Measurements from ENCODE around the gene UBAC2. TPM values are rescaled to one million over a fixed set of nuclear protein-coding genes. Genes with fewer than 3 reads are reported as not detected.

Gene UBAC2
- total and polyA plus RNA-seq, 2 donors (not counting 1 experiment from before 2014, with no cell fraction given) = 32.4 to 87.4 TPM

GRCh38 chr13:99370481-99371275, 170.0 kb downstream of the UBAC2 start:
- Histone ChIP-seq H3K4me2 (ENCODE audit: extremely low read depth, insufficient read depth, low read length) (no peak overlapping the region), H3K36me3 (ENCODE audit: control insufficient read depth, insufficient read depth, low read length) (peaks cover 4% of the 10 kb centered on the region), H3K27ac (ENCODE audit: insufficient read depth, low read length) (no peak overlapping the region), H3K9me3 (ENCODE audit: control insufficient read depth, insufficient read depth, low read depth, low read length) (no peaks in the 10 kb centered on the region), H3K4me1 (ENCODE audit: control insufficient read depth, extremely low read depth, insufficient read depth, low read length) (no peaks in the 10 kb centered on the region), H3K9ac (ENCODE audit: insufficient read depth, low read length) (no peak overlapping the region), H4K20me1 (ENCODE audit: control insufficient read depth, extremely low read depth, insufficient read depth, low read length) (no peaks in the 10 kb centered on the region), H3K79me2 (ENCODE audit: control insufficient read depth, insufficient read depth, low read length) (no peaks in the 10 kb centered on the region), H2AFZ (ENCODE audit: low read length) (no peak overlapping the region), H3K27me3 (ENCODE audit: control insufficient read depth, insufficient read depth, low read length) (no peaks in the 10 kb centered on the region), H3K4me3 (replicated peaks in 1 of 4; ENCODE audit: control extremely low read depth in 1 of 4, insufficient read depth in 1 of 4, low read depth in 3 of 4, low read length in 4 of 4) (no peak overlapping the region)
- no peak for DNase-seq (ENCODE audit: low read depth in 2 of 2)
- no peak for TF ChIP-seq EZH2 (IDR thresholded peaks at IDR 0.05; ENCODE audit: low read length, missing control alignments)
- TF ChIP-seq, protein P1, sequence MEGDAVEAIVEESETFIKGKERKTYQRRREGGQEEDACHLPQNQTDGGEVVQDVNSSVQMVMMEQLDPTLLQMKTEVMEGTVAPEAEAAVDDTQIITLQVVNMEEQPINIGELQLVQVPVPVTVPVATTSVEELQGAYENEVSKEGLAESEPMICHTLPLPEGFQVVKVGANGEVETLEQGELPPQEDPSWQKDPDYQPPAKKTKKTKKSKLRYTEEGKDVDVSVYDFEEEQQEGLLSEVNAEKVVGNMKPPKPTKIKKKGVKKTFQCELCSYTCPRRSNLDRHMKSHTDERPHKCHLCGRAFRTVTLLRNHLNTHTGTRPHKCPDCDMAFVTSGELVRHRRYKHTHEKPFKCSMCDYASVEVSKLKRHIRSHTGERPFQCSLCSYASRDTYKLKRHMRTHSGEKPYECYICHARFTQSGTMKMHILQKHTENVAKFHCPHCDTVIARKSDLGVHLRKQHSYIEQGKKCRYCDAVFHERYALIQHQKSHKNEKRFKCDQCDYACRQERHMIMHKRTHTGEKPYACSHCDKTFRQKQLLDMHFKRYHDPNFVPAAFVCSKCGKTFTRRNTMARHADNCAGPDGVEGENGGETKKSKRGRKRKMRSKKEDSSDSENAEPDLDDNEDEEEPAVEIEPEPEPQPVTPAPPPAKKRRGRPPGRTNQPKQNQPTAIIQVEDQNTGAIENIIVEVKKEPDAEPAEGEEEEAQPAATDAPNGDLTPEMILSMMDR (conservative IDR thresholded peaks at IDR 0.05 in 1 of 2, IDR thresholded peaks at IDR 0.05 in 1 of 2; ENCODE audit: low read depth in 1 of 2, low read length in 2 of 2) = no peak

DNA sequence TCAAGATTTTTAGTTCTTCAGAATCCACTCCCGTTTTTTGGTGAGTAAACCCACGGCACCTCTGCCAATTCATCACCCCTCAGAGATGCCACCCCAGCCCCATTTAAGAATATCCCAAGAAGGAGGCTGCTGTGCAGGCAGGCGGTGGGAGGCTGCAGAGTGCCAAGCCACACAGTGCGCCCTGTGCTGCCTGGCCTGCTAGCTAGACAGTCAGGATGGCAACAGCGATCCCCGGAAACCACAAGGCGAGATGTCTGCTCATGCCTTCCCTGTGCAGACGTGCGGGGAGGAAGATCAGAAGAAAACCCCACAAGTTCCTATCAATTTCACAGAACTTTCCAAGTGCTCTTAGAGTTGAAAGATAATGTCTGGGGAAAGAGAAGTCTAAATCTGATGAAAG, 171.3 kb downstream of the UBAC2 start:
- H3K4me1 ChIP-seq (ENCODE audit: control insufficient read depth, extremely low read depth, insufficient read depth, low read length) = no peaks in the 10 kb centered on the region
- no peak for TF ChIP-seq EZH2 (IDR thresholded peaks at IDR 0.05; ENCODE audit: low read length, missing control alignments)
- TF ChIP-seq, protein P1 (conservative IDR thresholded peaks at IDR 0.05 in 1 of 2, IDR thresholded peaks at IDR 0.05 in 1 of 2; ENCODE audit: low read depth in 1 of 2, low read length in 2 of 2) = no peak
- H3K27me3 ChIP-seq (ENCODE audit: control insufficient read depth, insufficient read depth, low read length) = no peaks in the 10 kb centered on the region
- H3K27ac ChIP-seq (ENCODE audit: insufficient read depth, low read length) = no peak overlapping the region
- no peak overlapping the region for H3K4me2 ChIP-seq (ENCODE audit: extremely low read depth, insufficient read depth, low read length)
- H3K79me2 ChIP-seq (ENCODE audit: control insufficient read depth, insufficient read depth, low read length) = no peaks in the 10 kb centered on the region
- no peak overlapping the region for H2AFZ ChIP-seq (ENCODE audit: low read length)
- H3K4me3 ChIP-seq (replicated peaks in 1 of 4; ENCODE audit: control extremely low read depth in 1 of 4, insufficient read depth in 1 of 4, low read depth in 3 of 4, low read length in 4 of 4) = no peak overlapping the region
- no peak for DNase-seq (ENCODE audit: low read depth in 2 of 2)
- H3K36me3 ChIP-seq (ENCODE audit: control insufficient read depth, insufficient read depth, low read length) = peaks cover 4% of the 10 kb centered on the region
- H3K9ac ChIP-seq (ENCODE audit: insufficient read depth, low read length) = no peak overlapping the region
- H3K9me3 ChIP-seq (ENCODE audit: control insufficient read depth, insufficient read depth, low read depth, low read length) = no peaks in the 10 kb centered on the region
- no peaks in the 10 kb centered on the region for H4K20me1 ChIP-seq (ENCODE audit: control insufficient read depth, extremely low read depth, insufficient read depth, low read length)

GRCh38 chr13:99373436-99373835, 172.8 kb downstream of the UBAC2 start:
- no peaks in the 10 kb centered on the region for H3K79me2 ChIP-seq (ENCODE audit: control insufficient read depth, insufficient read depth, low read length)
- H4K20me1 ChIP-seq (ENCODE audit: control insufficient read depth, extremely low read depth, insufficient read depth, low read length) = no peaks in the 10 kb centered on the region
- H3K4me3 ChIP-seq (replicated peaks in 1 of 4; ENCODE audit: control extremely low read depth in 1 of 4, insufficient read depth in 1 of 4, low read depth in 3 of 4, low read length in 4 of 4) = no peak overlapping the region
- H3K4me2 ChIP-seq (ENCODE audit: extremely low read depth, insufficient read depth, low read length) = no peak overlapping the region
- no peaks in the 10 kb centered on the region for H3K4me1 ChIP-seq (ENCODE audit: control insufficient read depth, extremely low read depth, insufficient read depth, low read length)
- no peaks in the 10 kb centered on the region for H3K27me3 ChIP-seq (ENCODE audit: control insufficient read depth, insufficient read depth, low read length)
- peaks cover 4% of the 10 kb centered on the region for H3K36me3 ChIP-seq (ENCODE audit: control insufficient read depth, insufficient read depth, low read length)
- TF ChIP-seq, protein P1 (conservative IDR thresholded peaks at IDR 0.05 in 1 of 2, IDR thresholded peaks at IDR 0.05 in 1 of 2; ENCODE audit: low read depth in 1 of 2, low read length in 2 of 2) = no peak
- no peak for TF ChIP-seq EZH2 (IDR thresholded peaks at IDR 0.05; ENCODE audit: low read length, missing control alignments)
- no peak for DNase-seq (ENCODE audit: low read depth in 2 of 2)
- no peaks in the 10 kb centered on the region for H3K9me3 ChIP-seq (ENCODE audit: control insufficient read depth, insufficient read depth, low read depth, low read length)
- no peak overlapping the region for H3K27ac ChIP-seq (ENCODE audit: insufficient read depth, low read length)
- H3K9ac ChIP-seq (ENCODE audit: insufficient read depth, low read length) = no peak overlapping the region
- H2AFZ ChIP-seq (ENCODE audit: low read length) = no peak overlapping the region

All from fibroblast of lung (primary cell).